Gastroesophageal sphincter (tissue), 4 donors: ENCODE data around the gene MARK2. TPM values are rescaled to one million over a fixed set of nuclear protein-coding genes. Genes with fewer than 3 reads are reported as not detected.

Experiments used
- ATAC-seq: fragments of 150-250 bp; one replicate; pipeline ENCODE4 v1.9.1; 2016; ENCODE audit warnings: mild to moderate bottlenecking, moderate library complexity
- H3K27ac ChIP-seq, 4 donors: fragments of 200-600 bp; sonication (generic) in 3 of 4; 1 replicate in 3 of 4; 2 replicates in 1 of 4; pipeline ENCODE4 v1.5.1; 2016 to 2019
- H3K27me3 ChIP-seq: fragments of 200-600 bp; sonication (generic); one replicate; pipeline ENCODE4 v1.5.1; 2019
- H3K36me3 ChIP-seq, 2 donors: fragments of 200-600 bp; sonication (generic); one replicate each; pipeline ENCODE4 v1.5.1; 2019; ENCODE audit warnings: control low read depth in 1 of 2
- H3K4me1 ChIP-seq, 3 donors: fragments of 200-600 bp; sonication (generic); 1 replicate in 2 of 3; 2 replicates in 1 of 3; pipeline ENCODE4 v1.5.1; 2016 to 2019; ENCODE audit warnings: control low read depth in 2 of 3
- H3K4me3 ChIP-seq, 2 donors: fragments of 200-600 bp; sonication (generic); one replicate each; pipeline ENCODE4 v1.5.1; 2019; ENCODE audit warnings: mild to moderate bottlenecking in 1 of 2, moderate library complexity in 1 of 2
- H3K9me3 ChIP-seq, 3 donors: fragments of 200-600 bp; sonication (generic); one replicate each; pipeline ENCODE4 v1.5.1; 2017 to 2019; ENCODE audit warnings: control low read depth in 2 of 3
- EP300 ChIP-seq: sonication (generic); formaldehyde crosslinking; IDR thresholded peaks from one replicate; pipeline ENCODE4 v1.6.1; 2017; ENCODE audit warnings: antibody characterized with exemption, mild to moderate bottlenecking
- POLR2A ChIP-seq, 2 donors: fragments of 450-650 bp; IDR thresholded peaks; one replicate each; pipeline ENCODE4 v1.6.1; 2017; ENCODE audit warnings: antibody characterized with exemption in 2 of 2, mild to moderate bottlenecking in 2 of 2, moderate library complexity in 1 of 2
- POLR2AphosphoS5 ChIP-seq: sonication (generic); formaldehyde crosslinking; IDR thresholded peaks from one replicate; pipeline ENCODE4 v1.6.1; 2017; ENCODE audit warnings: antibody characterized with exemption
- WGBS, 2 donors: methylation state at CpG; one replicate each; pipeline ENCODE4 v1.1.5; 2018; ENCODE audit warnings: low coverage in 1 of 2; 5-methylcytosine and 5-hydroxymethylcytosine counted together
- total RNA-seq, 4 donors: library from RNA; depleted of rRNA; stranded (reverse); fragments of >200 nt; gene quantifications; one replicate each; pipeline ENCODE4 v1.1.0, GENCODE V29; 2016
- TF ChIP-seq, protein P1 (sequence below), 4 experiments: fragments of 200-600 bp in 2 of 4; fragments of 450-650 bp in 2 of 4; sonication (generic) in 1 of 4; IDR thresholded peaks; one replicate each; pipeline ENCODE4 v1.5.1; 2017 to 2019; ENCODE audit warnings: antibody characterized with exemption in 4 of 4, mild to moderate bottlenecking in 2 of 4, moderate library complexity in 2 of 4

MARK2 gene
- total RNA-seq, 4 donors from 2014 or later: 17.4 to 42.5 (median 23.8) TPM

DNA sequence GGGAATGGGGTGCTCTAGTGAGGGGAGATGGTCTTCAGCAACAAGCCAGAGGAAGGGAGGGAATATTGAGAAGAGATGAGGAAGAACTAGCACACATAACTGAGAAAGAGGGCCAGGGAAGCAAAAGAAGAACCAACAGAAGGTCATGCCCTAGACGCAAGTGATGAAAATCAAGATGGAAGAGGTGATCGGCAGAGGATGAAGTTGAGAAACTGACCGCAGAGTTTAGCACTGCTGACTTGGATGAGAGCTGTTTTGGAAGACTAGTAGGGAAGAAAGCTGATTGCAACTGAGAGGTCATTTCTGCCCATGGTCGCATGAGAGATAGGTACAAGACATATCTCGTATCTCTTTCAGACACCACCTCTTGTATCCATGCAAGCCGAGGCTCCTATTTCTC, 22.7 kb upstream of the MARK2 start:
- H3K27me3 ChIP-seq: no peaks in the 10 kb centered on the region
- no peaks in the 10 kb centered on the region for H3K9me3 ChIP-seq
- TF ChIP-seq POLR2A (IDR thresholded peaks at IDR 0.05) (no peak), EP300 (no peak), POLR2AphosphoS5 (no peak)
- TF ChIP-seq, protein P1, sequence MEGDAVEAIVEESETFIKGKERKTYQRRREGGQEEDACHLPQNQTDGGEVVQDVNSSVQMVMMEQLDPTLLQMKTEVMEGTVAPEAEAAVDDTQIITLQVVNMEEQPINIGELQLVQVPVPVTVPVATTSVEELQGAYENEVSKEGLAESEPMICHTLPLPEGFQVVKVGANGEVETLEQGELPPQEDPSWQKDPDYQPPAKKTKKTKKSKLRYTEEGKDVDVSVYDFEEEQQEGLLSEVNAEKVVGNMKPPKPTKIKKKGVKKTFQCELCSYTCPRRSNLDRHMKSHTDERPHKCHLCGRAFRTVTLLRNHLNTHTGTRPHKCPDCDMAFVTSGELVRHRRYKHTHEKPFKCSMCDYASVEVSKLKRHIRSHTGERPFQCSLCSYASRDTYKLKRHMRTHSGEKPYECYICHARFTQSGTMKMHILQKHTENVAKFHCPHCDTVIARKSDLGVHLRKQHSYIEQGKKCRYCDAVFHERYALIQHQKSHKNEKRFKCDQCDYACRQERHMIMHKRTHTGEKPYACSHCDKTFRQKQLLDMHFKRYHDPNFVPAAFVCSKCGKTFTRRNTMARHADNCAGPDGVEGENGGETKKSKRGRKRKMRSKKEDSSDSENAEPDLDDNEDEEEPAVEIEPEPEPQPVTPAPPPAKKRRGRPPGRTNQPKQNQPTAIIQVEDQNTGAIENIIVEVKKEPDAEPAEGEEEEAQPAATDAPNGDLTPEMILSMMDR (IDR thresholded peaks at IDR 0.05): no peak
- no peak for ATAC-seq
- peaks cover 0 to 49% of the 10 kb centered on the region in 2 donors for H3K36me3 ChIP-seq
- no peak overlapping the region for H3K27ac ChIP-seq
- H3K4me1 ChIP-seq: peaks cover 0 to 38% (median 18%) of the 10 kb centered on the region in 3 donors
- no peak overlapping the region for H3K4me3 ChIP-seq
- WGBS, 2 donors: 76 to 84% methylated on average over 5 to 6 of the region's 6 CpGs

DNA sequence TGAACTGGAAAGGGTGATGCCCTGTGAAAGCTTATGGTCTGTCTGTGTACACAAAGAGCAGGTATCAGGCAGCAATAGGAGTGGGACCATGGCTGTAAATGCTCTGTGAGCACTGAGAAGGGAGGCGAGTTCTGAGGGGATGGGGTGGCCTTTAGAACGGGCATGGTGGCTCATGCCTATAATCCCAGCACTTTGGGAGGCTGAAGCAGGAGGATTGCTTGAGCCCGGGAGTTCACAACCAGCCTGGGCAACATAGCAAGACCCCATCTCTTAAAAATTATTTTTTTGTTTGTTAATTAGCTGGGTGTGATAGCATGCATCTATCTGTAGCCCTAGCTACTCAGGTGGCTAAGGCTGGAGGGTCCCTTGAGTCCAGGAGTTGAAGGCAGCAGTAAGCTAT, 22.2 kb upstream of the MARK2 start:
- Histone ChIP-seq H3K9me3 (no peaks in the 10 kb centered on the region), H3K4me1 (peaks cover 0 to 38% (median 18%) of the 10 kb centered on the region in 3 donors), H3K27me3 (no peaks in the 10 kb centered on the region), H3K4me3 (no peak overlapping the region), H3K27ac (no peak overlapping the region), H3K36me3 (peaks cover 0 to 55% of the 10 kb centered on the region in 2 donors)
- 93% methylated on average over 3 of the region's 3 CpGs; no CpG with 5 or more reads in 1 of the 2 donors for WGBS, 2 donors
- ATAC-seq: no peak
- no peak for TF ChIP-seq EP300
- TF ChIP-seq POLR2AphosphoS5: no peak
- no peak for TF ChIP-seq POLR2A (IDR thresholded peaks at IDR 0.05)
- TF ChIP-seq, protein P1 (IDR thresholded peaks at IDR 0.05): no peak

DNA sequence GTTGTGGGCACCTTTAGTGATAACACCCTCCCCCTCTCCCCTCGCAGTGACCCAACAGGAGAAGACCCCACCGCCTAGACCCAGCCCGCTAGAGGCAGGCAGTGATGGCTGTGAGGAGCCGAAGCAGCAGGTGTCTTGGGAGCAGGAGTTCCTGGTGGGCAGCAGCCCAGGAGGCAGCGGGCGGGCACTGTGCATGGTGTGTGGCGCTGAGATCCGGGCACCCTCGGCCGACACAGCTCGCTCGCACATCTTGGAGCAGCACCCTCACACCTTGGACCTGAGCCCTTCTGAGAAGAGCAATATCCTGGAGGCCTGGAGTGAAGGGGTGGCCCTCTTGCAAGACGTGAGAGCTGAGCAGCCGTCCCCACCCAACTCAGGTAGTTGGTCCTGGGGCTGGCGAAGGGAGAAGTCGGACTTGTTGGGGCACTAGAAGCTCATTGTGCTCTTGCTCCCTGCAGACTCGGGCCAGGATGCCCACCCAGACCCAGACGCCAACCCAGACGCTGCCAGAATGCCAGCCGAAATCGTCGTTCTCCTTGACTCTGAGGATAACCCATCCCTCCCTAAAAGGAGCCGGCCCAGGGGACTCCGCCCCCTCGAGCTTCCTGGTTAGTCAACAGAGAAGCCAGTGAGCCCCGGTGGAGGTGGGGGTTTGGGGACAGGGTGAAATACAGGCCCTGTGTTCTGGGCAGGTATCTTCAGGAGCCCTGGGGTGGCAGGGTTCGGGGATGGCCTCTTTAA, 21.0 kb upstream of the MARK2 start:
- TF ChIP-seq EP300 (no peak), POLR2A (IDR thresholded peaks at IDR 0.05) (no peak), POLR2AphosphoS5 (no peak)
- TF ChIP-seq, protein P1 (IDR thresholded peaks at IDR 0.05): no peak
- Histone ChIP-seq H3K27me3 (no peaks in the 10 kb centered on the region), H3K36me3 (peaks cover 0 to 67% of the 10 kb centered on the region in 2 donors), H3K9me3 (no peaks in the 10 kb centered on the region), H3K27ac (no peak overlapping the region), H3K4me1 (peaks cover 0 to 26% (median 14%) of the 10 kb centered on the region in 3 donors), H3K4me3 (no peak overlapping the region)
- WGBS, 2 donors: 50 to 100% methylated on average over 1 of the region's 27 CpGs
- no peak for ATAC-seq

DNA sequence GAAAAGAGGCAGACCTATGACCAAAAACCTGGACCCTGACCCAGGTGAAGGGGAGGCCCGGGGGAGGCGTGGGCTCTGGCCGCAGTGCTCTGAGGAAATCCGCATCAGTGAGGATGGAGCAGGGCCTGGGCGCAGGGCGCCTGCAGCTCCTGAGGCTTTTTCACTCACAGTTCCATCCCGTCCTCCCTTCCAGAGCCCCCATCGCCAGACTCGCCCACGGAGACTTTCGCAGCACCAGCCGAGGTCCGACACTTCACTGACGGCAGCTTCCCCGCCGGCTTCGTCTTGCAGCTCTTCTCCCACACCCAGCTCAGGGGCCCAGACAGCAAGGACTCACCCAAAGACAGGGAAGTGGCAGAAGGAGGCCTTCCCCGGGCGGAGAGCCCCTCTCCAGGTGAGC, 20.3 kb upstream of the MARK2 start:
- H3K9me3 ChIP-seq: no peaks in the 10 kb centered on the region
- no peak for ATAC-seq
- no peaks in the 10 kb centered on the region for H3K27me3 ChIP-seq
- H3K36me3 ChIP-seq: peaks cover 0 to 74% of the 10 kb centered on the region in 2 donors
- TF ChIP-seq POLR2AphosphoS5: no peak
- TF ChIP-seq POLR2A (IDR thresholded peaks at IDR 0.05): no peak
- TF ChIP-seq EP300: no peak
- TF ChIP-seq, protein P1 (IDR thresholded peaks at IDR 0.05): no peak
- H3K4me3 ChIP-seq: no peak overlapping the region
- WGBS, 2 donors: no CpG with 5 or more reads among the region's 19 CpGs
- no peak overlapping the region for H3K27ac ChIP-seq
- peaks cover 0 to 25% (median 14%) of the 10 kb centered on the region in 3 donors for H3K4me1 ChIP-seq

DNA sequence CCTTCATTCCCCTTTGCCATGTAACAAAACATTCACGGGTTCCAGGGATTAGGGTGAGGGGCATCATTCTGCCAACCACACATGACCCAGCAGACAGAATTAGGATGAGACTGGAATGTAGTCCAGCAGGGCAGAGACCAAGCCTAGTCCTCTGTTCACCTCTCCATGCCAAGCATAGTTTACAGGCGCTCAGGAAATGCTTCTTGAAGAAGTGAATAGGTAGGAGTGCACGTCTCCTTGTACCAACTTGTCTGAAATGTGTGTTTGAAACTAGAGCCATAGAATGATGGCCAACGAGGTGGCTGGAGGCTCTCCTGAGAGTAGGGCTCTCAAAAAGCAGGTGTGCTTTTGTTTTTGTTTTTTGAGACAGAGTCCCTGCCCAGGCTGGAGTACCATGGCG, 17.5 kb upstream of the MARK2 start:
- peaks cover 0 to 95% of the 10 kb centered on the region in 2 donors for H3K36me3 ChIP-seq
- H3K27me3 ChIP-seq: no peaks in the 10 kb centered on the region
- no peaks in the 10 kb centered on the region for H3K9me3 ChIP-seq
- no peak for TF ChIP-seq EP300
- TF ChIP-seq, protein P1 (IDR thresholded peaks at IDR 0.05): no peak
- no peak for TF ChIP-seq POLR2A (IDR thresholded peaks at IDR 0.05)
- TF ChIP-seq POLR2AphosphoS5: no peak
- no peaks in the 10 kb centered on the region for H3K4me1 ChIP-seq
- WGBS, 2 donors: 86 to 100% methylated on average over 1 of the region's 5 CpGs
- no peak for ATAC-seq
- no peak overlapping the region for H3K4me3 ChIP-seq
- no peak overlapping the region for H3K27ac ChIP-seq
